ENCODE measurements around the gene TRIM41.

Gene TRIM41

GRCh38 chr5:181203093-181203711, 19.9 kb upstream of the TRIM41 start:
- no peaks in the 10 kb centered on the region for H3F3A ChIP-seq (ENCODE audit: insufficient read depth, low read length)
- no peaks in the 10 kb centered on the region for H3K36me3 ChIP-seq (ENCODE audit: insufficient read depth, low read length)
- H2AFZ ChIP-seq (ENCODE audit: low read length), result no peak overlapping the region
- H3K4me3 ChIP-seq (ENCODE audit: low read depth, low read length, poor library complexity, severe bottlenecking), result no peak overlapping the region
- no peak overlapping the region for H3K9ac ChIP-seq (ENCODE audit: low read length)
- no peaks in the 10 kb centered on the region for H4K20me1 ChIP-seq (ENCODE audit: insufficient read depth, low read length)
- H3K27ac ChIP-seq (ENCODE audit: low read depth, low read length, poor library complexity, severe bottlenecking), result no peak overlapping the region
- H3K9me3 ChIP-seq (ENCODE audit: low read length), result no peaks in the 10 kb centered on the region
- peaks cover 14% of the 10 kb centered on the region; the same call in 1 of the 2 replicates for H3K27me3 ChIP-seq (ENCODE audit: insufficient read depth, low read length)
- H3K79me2 ChIP-seq (ENCODE audit: insufficient read depth, low read length), result no peaks in the 10 kb centered on the region
- H3K9me2 ChIP-seq (ENCODE audit: low read depth, low read length), result no peaks in the 10 kb centered on the region
- no peak for TF ChIP-seq CTCF (IDR thresholded peaks at IDR 0.05; ENCODE audit: low read length)
- no peak for TF ChIP-seq EZH2 (IDR thresholded peaks at IDR 0.05; ENCODE audit: borderline replicate concordance, low read length)
- H3K4me2 ChIP-seq (ENCODE audit: low read length), result no peak overlapping the region
- H3K4me1 ChIP-seq (ENCODE audit: insufficient read depth, low read length, severe bottlenecking), result peaks cover 29% of the 10 kb centered on the region

GRCh38 chr5:181203777-181204112, 19.3 kb upstream of the TRIM41 start:
- Histone ChIP-seq H3K9me3 (ENCODE audit: low read length) (no peaks in the 10 kb centered on the region), H2AFZ (ENCODE audit: low read length) (no peak overlapping the region), H3K4me3 (ENCODE audit: low read depth, low read length, poor library complexity, severe bottlenecking) (peak overlapping the region; percentile 74), H3K27me3 (ENCODE audit: insufficient read depth, low read length) (peaks cover 14% of the 10 kb centered on the region; the same call in 1 of the 2 replicates), H3K9ac (ENCODE audit: low read length) (no peak overlapping the region), H3K27ac (ENCODE audit: low read depth, low read length, poor library complexity, severe bottlenecking) (no peak overlapping the region), H3K79me2 (ENCODE audit: insufficient read depth, low read length) (no peaks in the 10 kb centered on the region), H3K4me2 (ENCODE audit: low read length) (peak overlapping the region; percentile 89), H4K20me1 (ENCODE audit: insufficient read depth, low read length) (no peaks in the 10 kb centered on the region), H3K9me2 (ENCODE audit: low read depth, low read length) (no peaks in the 10 kb centered on the region), H3K4me1 (ENCODE audit: insufficient read depth, low read length, severe bottlenecking) (peaks cover 29% of the 10 kb centered on the region), H3K36me3 (ENCODE audit: insufficient read depth, low read length) (no peaks in the 10 kb centered on the region), H3F3A (ENCODE audit: insufficient read depth, low read length) (no peaks in the 10 kb centered on the region)
- no peak for TF ChIP-seq CTCF (IDR thresholded peaks at IDR 0.05; ENCODE audit: low read length)
- TF ChIP-seq EZH2 (IDR thresholded peaks at IDR 0.05; ENCODE audit: borderline replicate concordance, low read length), result no peak

GRCh38 chr5:181204113-181204825, 18.8 kb upstream of the TRIM41 start:
- Histone ChIP-seq H3K4me3 (ENCODE audit: low read depth, low read length, poor library complexity, severe bottlenecking) (peak overlapping the region; percentile 74), H3K9me2 (ENCODE audit: low read depth, low read length) (no peaks in the 10 kb centered on the region), H3K9me3 (ENCODE audit: low read length) (no peaks in the 10 kb centered on the region), H3K36me3 (ENCODE audit: insufficient read depth, low read length) (no peaks in the 10 kb centered on the region), H3K79me2 (ENCODE audit: insufficient read depth, low read length) (no peaks in the 10 kb centered on the region), H3K4me1 (ENCODE audit: insufficient read depth, low read length, severe bottlenecking) (peaks cover 29% of the 10 kb centered on the region), H3K27ac (ENCODE audit: low read depth, low read length, poor library complexity, severe bottlenecking) (no peak overlapping the region), H3K4me2 (ENCODE audit: low read length) (peak overlapping the region; percentile 89), H2AFZ (ENCODE audit: low read length) (no peak overlapping the region), H3K27me3 (ENCODE audit: insufficient read depth, low read length) (peaks cover 14% of the 10 kb centered on the region; the same call in 1 of the 2 replicates), H3F3A (ENCODE audit: insufficient read depth, low read length) (no peaks in the 10 kb centered on the region), H4K20me1 (ENCODE audit: insufficient read depth, low read length) (no peaks in the 10 kb centered on the region), H3K9ac (ENCODE audit: low read length) (no peak overlapping the region)
- TF ChIP-seq EZH2 (IDR thresholded peaks at IDR 0.05; ENCODE audit: borderline replicate concordance, low read length) (no peak), CTCF (IDR thresholded peaks at IDR 0.05; ENCODE audit: low read length) (no peak)

All from OCI-LY1 (cell line).